ENCODE data around the gene NIPBL.
"Not testable (repeated sequence)": the region's sequence is repeated elsewhere in the genome, so short reads cannot be mapped to it uniquely, and the experiment has no call there.

Gene NIPBL, protein sequence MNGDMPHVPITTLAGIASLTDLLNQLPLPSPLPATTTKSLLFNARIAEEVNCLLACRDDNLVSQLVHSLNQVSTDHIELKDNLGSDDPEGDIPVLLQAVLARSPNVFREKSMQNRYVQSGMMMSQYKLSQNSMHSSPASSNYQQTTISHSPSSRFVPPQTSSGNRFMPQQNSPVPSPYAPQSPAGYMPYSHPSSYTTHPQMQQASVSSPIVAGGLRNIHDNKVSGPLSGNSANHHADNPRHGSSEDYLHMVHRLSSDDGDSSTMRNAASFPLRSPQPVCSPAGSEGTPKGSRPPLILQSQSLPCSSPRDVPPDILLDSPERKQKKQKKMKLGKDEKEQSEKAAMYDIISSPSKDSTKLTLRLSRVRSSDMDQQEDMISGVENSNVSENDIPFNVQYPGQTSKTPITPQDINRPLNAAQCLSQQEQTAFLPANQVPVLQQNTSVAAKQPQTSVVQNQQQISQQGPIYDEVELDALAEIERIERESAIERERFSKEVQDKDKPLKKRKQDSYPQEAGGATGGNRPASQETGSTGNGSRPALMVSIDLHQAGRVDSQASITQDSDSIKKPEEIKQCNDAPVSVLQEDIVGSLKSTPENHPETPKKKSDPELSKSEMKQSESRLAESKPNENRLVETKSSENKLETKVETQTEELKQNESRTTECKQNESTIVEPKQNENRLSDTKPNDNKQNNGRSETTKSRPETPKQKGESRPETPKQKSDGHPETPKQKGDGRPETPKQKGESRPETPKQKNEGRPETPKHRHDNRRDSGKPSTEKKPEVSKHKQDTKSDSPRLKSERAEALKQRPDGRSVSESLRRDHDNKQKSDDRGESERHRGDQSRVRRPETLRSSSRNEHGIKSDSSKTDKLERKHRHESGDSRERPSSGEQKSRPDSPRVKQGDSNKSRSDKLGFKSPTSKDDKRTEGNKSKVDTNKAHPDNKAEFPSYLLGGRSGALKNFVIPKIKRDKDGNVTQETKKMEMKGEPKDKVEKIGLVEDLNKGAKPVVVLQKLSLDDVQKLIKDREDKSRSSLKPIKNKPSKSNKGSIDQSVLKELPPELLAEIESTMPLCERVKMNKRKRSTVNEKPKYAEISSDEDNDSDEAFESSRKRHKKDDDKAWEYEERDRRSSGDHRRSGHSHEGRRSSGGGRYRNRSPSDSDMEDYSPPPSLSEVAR (N-terminal part only)

DNA sequence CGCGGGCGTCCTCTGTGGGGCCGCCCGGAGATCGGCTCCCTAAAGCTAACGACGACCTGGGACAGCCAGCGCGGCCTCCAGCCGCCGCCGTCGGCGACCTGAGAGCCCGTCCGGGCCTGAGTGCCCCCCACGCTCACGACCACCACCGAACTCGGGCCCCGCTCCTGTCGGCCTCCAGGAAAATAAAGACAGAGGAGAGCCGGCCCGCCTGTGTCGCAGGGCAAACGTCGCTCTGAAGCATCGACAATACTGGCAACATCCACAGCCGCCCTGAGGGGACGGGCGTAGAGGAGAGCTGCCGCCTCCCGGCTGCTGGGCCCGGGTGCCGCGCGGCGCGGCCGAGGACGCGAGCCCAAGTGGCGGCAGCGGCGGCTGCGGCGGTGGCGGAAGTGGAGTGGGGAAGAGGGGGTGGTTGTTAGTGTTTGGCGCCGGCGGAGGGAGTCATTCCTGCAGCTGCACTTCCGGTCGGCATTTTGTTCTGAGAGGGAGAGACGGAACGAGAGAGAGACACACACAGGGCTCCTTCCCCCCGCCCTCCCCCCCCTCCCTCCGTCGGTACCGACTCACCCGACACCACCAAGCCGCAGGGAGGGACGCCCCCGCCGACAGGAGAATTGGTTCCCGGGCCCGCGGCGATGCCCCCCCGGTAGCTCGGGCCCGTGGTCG, at the start of gene NIPBL:
TSS of gene NIPBL (plus strand) at position 471 of the 666 bp plus-strand sequence. CDS start 76,928 bp downstream, outside the sequence.
- Histone ChIP-seq H3K9ac (ENCODE audit: low read depth, low read length) (peak within 1 kb of the TSS; percentile 95), H3K27ac (ENCODE audit: low read length) (peak within 1 kb of the TSS; percentile 93)

DNA sequence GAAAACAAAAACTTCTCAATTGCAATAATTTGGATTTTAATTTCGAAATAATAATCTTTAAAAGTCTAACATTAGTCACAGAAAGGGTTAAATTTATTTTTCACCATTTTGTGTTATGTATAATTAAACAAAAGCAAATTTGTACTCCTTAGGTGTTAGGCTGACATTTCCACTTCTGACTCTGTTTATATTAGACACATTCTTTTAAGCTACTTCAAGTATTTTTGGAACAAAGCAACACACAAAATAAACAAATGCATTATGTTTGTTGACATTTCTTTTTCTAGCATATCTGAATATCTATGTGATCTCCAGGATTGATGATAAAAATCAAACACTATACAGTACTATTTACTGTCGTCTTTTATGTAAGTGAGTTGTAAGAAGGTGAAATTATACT, 44.3 kb upstream of the NIPBL start:
- H3K9me3 ChIP-seq (ENCODE audit: insufficient read depth, low read depth, low read length): no peaks in the 10 kb centered on the region
- no peaks in the 10 kb centered on the region for H3K27me3 ChIP-seq (ENCODE audit: insufficient read depth, low read length)
- H3K27ac ChIP-seq (ENCODE audit: low read length): no peak overlapping the region
- no peaks in the 10 kb centered on the region for H3K4me1 ChIP-seq (ENCODE audit: insufficient read depth, low read length)
- H3K36me3 ChIP-seq (ENCODE audit: insufficient read depth, low read depth, low read length): no peaks in the 10 kb centered on the region
- H3K4me3 ChIP-seq (ENCODE audit: low read length): no peak overlapping the region
- H3K9ac ChIP-seq (ENCODE audit: low read depth, low read length): no peak overlapping the region

More for the DNA sequence above, at the start of gene NIPBL:
- Histone ChIP-seq H3K27me3 (ENCODE audit: insufficient read depth, low read length) (no peaks in the 10 kb centered on the region), H3K36me3 (ENCODE audit: insufficient read depth, low read depth, low read length) (no peaks in the 10 kb centered on the region), H3K4me1 (ENCODE audit: insufficient read depth, low read length) (peaks cover 29% of the 10 kb centered on the region), H3K4me3 (ENCODE audit: low read length) (peak within 1 kb of the TSS; percentile 91), H3K9me3 (ENCODE audit: insufficient read depth, low read depth, low read length) (no peaks in the 10 kb centered on the region)

DNA sequence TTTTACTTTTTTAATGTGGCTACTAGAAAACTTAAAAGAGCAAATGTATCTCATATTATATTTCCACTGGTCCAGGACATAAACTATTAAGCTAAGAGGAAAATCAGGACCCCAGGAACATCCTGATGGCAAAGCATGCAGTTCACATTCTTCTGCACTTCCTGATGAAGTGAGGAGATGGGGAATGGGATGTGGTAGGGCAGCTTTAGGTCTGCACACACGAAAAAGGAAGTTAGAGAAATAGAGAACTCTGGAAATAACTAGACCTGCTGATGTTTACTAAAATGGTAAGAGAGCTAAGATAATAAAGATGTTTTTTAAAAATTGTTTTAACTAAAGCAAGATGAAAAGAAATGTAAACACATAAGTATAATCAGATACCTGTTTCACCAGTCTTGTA, 39.7 kb upstream of the NIPBL start:
- no peak overlapping the region for H3K9ac ChIP-seq (ENCODE audit: low read depth, low read length)
- H3K4me1 ChIP-seq (ENCODE audit: insufficient read depth, low read length): no peaks in the 10 kb centered on the region
- H3K36me3 ChIP-seq (ENCODE audit: insufficient read depth, low read depth, low read length): no peaks in the 10 kb centered on the region
- no peaks in the 10 kb centered on the region for H3K27me3 ChIP-seq (ENCODE audit: insufficient read depth, low read length)
- H3K27ac ChIP-seq (ENCODE audit: low read length): no peak overlapping the region
- H3K4me3 ChIP-seq (ENCODE audit: low read length): no peak overlapping the region
- H3K9me3 ChIP-seq (ENCODE audit: insufficient read depth, low read depth, low read length): no peaks in the 10 kb centered on the region

DNA sequence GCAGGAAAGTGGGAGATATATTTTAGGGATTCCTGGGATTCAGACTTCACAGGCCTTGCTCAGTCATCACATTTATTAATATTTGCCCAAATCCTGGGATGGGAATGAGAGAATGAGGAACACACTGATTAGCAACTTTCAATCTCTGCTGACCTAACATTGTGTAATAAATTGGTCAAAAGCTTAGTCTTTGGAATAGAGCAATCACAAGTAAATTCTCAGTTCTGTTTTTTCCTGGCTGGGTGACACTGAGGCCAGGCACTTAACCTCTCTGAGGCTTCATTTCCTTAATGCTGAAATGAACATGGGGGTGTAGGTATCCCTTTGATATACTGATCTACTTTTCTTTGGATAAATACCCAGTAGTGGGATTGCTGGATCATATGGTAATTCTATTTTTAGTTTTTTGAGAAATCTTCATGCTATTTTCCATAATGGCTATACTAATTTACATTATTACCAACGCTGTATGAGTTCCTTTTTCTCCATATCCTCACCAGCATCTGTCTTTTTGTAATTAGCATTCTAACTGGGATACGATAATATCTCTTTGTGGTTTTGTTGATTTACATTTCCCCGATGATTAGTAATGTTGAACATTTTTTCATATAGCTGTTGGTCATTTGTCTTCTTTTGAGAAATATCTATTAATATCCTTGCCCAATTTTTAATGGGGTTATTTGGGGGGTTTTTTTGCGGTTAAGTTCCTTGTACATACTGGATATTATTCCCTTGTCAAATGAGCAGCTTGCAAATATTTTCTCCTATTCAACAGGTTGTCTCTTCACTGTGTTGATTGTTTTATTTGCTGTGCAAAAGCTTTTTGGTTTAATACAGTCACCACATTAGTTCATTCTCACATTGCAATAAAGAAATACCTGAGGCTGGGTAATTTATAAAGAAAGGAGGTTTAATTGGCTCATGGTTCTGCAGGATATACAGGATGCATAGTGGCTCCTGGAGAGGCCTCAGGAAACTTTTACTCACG, 36.8 kb upstream of the NIPBL start:
- Histone ChIP-seq H3K9me3 (ENCODE audit: insufficient read depth, low read depth, low read length) (no peaks in the 10 kb centered on the region), H3K4me1 (ENCODE audit: insufficient read depth, low read length) (no peaks in the 10 kb centered on the region), H3K27ac (ENCODE audit: low read length) (no peak overlapping the region), H3K4me3 (ENCODE audit: low read length) (no peak overlapping the region), H3K9ac (ENCODE audit: low read depth, low read length) (no peak overlapping the region), H3K27me3 (ENCODE audit: insufficient read depth, low read length) (no peaks in the 10 kb centered on the region), H3K36me3 (ENCODE audit: insufficient read depth, low read depth, low read length) (no peaks in the 10 kb centered on the region)

DNA sequence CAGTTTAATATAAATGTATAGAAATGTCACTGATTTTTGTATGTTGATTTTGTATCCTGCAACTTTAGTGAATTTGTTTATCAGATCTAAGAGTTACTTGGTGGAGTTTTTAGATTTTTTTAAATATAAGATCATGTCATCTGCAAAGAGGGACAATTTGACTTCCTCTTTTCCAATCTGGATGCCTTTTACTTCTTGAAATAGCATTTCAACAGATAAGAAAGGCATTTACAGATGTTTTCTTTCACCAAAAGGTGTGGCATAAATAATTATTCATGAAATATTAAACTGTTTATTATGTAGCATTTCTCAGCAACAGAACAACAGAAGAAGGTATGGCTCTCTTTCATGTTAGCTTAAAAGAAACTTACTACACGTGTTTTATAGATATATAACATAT, 34.9 kb upstream of the NIPBL start:
- Histone ChIP-seq H3K4me1 (ENCODE audit: insufficient read depth, low read length) (no peaks in the 10 kb centered on the region), H3K4me3 (ENCODE audit: low read length) (no peak overlapping the region), H3K9me3 (ENCODE audit: insufficient read depth, low read depth, low read length) (no peaks in the 10 kb centered on the region), H3K9ac (ENCODE audit: low read depth, low read length) (no peak overlapping the region), H3K36me3 (ENCODE audit: insufficient read depth, low read depth, low read length) (no peaks in the 10 kb centered on the region), H3K27ac (ENCODE audit: low read length) (no peak overlapping the region), H3K27me3 (ENCODE audit: insufficient read depth, low read length) (no peaks in the 10 kb centered on the region)

DNA sequence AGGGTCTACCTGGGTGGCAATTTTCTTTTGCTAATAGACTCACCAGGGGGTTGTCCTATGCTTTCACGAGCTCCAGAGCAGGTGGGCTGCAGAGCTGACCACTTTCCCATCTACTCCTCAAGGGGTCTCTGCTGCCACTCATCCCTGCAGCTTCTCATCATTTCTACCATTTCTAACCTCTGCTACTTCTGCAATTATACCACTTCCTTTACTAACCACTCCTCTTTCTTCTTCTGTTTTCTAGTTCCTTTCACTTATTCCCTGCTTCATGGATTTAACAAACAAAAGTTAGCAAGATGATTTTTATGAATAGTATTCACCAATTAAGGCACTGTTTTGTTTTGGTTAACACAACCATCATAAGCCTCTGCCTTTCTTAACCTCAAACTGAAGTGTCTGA, 34.5 kb upstream of the NIPBL start:
- Histone ChIP-seq H3K27me3 (ENCODE audit: insufficient read depth, low read length) (no peaks in the 10 kb centered on the region), H3K4me1 (ENCODE audit: insufficient read depth, low read length) (no peaks in the 10 kb centered on the region), H3K36me3 (ENCODE audit: insufficient read depth, low read depth, low read length) (no peaks in the 10 kb centered on the region), H3K27ac (ENCODE audit: low read length) (no peak overlapping the region), H3K4me3 (ENCODE audit: low read length) (no peak overlapping the region), H3K9ac (ENCODE audit: low read depth, low read length) (no peak overlapping the region), H3K9me3 (ENCODE audit: insufficient read depth, low read depth, low read length) (no peaks in the 10 kb centered on the region)

DNA sequence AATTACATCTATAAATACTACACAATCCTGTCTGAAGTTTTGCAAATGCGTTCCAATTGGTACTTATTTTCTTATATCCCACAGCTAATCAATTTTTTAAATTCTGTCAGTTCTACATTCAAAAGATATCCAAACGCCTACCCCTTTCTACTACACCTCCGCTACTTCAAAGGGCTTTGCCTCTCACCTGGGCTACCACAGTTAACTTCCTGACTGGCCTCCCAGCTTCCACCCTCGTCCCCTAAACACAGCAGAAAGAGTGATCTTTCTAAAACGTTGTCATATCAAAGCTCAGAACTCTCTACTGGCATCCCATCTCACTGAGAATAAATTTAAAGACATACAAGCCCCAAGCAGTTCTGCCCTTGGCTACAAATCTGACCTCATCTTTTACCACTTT, 32.3 kb upstream of the NIPBL start:
- no peaks in the 10 kb centered on the region for H3K27me3 ChIP-seq (ENCODE audit: insufficient read depth, low read length)
- H3K9me3 ChIP-seq (ENCODE audit: insufficient read depth, low read depth, low read length): no peaks in the 10 kb centered on the region
- no peaks in the 10 kb centered on the region for H3K4me1 ChIP-seq (ENCODE audit: insufficient read depth, low read length)
- H3K9ac ChIP-seq (ENCODE audit: low read depth, low read length): no peak overlapping the region
- no peaks in the 10 kb centered on the region for H3K36me3 ChIP-seq (ENCODE audit: insufficient read depth, low read depth, low read length)
- H3K4me3 ChIP-seq (ENCODE audit: low read length): no peak overlapping the region
- no peak overlapping the region for H3K27ac ChIP-seq (ENCODE audit: low read length)

DNA sequence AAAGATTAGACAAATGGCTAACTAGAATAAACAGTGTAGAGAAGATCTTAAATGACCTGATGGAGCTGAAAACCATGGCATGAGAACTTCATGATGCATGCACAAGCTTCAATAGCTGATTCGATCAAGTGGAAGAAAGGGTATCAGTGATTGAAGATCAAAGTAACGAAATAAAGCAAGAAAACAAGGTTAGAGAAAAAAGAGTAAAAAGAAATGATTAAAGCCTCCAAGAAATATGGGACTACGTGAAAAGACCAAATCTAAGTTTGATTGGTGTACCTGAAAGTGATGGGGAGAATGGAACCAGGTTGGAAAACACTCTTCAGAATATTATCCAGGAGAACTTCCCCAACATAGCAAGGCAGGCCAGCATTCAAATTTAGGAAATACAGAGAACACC, 28.0 kb upstream of the NIPBL start:
- H3K36me3 ChIP-seq (ENCODE audit: insufficient read depth, low read depth, low read length); H3K27ac ChIP-seq (ENCODE audit: low read length); H3K4me3 ChIP-seq (ENCODE audit: low read length); H3K9me3 ChIP-seq (ENCODE audit: insufficient read depth, low read depth, low read length); H3K9ac ChIP-seq (ENCODE audit: low read depth, low read length); H3K4me1 ChIP-seq (ENCODE audit: insufficient read depth, low read length); H3K27me3 ChIP-seq (ENCODE audit: insufficient read depth, low read length): not testable (repeated sequence)

DNA sequence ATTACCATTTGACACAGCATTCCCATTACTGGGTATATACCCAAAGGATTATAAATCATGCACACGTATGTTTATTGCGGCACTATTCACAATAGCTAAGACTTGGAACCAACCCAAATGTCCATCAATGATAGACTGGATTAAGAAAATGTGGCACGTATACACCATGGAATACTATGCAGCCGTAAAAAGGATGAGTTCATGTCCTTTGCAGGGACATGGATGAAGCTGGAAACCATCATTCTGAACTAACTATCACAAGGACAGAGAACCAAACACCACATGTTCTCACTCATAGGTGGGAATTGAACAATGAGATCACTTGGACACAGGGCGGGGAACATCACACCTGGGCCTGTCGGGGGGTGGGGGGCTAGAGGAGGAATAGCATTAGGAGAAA, 23.7 kb upstream of the NIPBL start:
- not testable (repeated sequence) for H3K36me3 ChIP-seq (ENCODE audit: insufficient read depth, low read depth, low read length); H3K9ac ChIP-seq (ENCODE audit: low read depth, low read length); H3K4me3 ChIP-seq (ENCODE audit: low read length); H3K27me3 ChIP-seq (ENCODE audit: insufficient read depth, low read length); H3K27ac ChIP-seq (ENCODE audit: low read length); H3K9me3 ChIP-seq (ENCODE audit: insufficient read depth, low read depth, low read length); H3K4me1 ChIP-seq (ENCODE audit: insufficient read depth, low read length)

DNA sequence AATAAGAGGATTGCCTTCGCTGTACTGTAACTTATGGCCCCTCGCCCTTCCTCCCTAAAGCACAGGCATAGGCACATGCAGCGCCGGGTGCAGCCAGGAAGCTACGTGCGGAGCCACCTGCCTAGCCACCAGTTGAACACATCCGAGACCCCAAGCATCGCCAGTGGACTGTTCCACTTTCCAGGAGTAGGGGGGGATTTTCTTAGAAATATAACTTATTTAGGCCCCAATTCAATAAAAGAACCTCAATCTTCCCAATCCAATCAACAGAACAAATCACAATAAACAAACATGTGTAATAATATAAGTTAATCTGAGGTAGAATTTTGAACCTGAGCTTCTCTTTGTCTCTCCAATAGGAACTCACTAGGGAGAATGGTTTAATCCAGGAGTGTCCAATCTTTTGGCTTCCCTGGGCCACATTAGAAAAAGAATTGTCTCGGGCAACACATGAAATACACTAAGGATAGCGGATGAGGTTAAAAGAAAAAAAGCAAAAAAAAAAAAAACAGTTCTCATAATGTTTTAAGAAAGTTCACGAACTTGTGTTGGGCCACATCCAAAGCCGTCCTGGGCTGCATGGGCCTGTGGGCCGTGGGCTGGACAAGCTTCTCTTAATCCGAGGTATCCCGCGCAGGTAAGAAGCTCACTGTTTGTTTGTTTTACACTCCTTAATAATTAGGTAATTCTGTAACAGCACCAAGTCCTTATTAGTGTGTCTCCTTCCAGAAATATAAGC, 22.0 kb upstream of the NIPBL start:
- no peak overlapping the region for H3K27ac ChIP-seq (ENCODE audit: low read length)
- H3K9ac ChIP-seq (ENCODE audit: low read depth, low read length): peak overlapping the region; percentile 19; the same call in 1 of the 2 replicates
- H3K4me1 ChIP-seq (ENCODE audit: insufficient read depth, low read length): no peaks in the 10 kb centered on the region
- H3K36me3 ChIP-seq (ENCODE audit: insufficient read depth, low read depth, low read length): no peaks in the 10 kb centered on the region
- no peaks in the 10 kb centered on the region for H3K9me3 ChIP-seq (ENCODE audit: insufficient read depth, low read depth, low read length)
- H3K27me3 ChIP-seq (ENCODE audit: insufficient read depth, low read length): no peaks in the 10 kb centered on the region
- H3K4me3 ChIP-seq (ENCODE audit: low read length): no peak overlapping the region
